CD4-positive, alpha-beta T cell treated with Interleukin-6 at 100 ng/mL for 8 hours (primary cell): ENCODE results near the gene EFCAB11.

Experiments used
- DNase-seq: peaks from one replicate; pipeline ENCODE4 v3.0.0-alpha.2; 2020; ENCODE audit warnings: mixed read lengths, low spot score

Gene EFCAB11

GRCh38 chr14:89957376-89957775, 2.8 kb upstream of the EFCAB11 start:
- DNase-seq = no peak

GRCh38 chr14:89956661-89957009, 2.1 kb upstream of the EFCAB11 start:
- DNase-seq = no peak

- peak; percentile 97 for DNase-seq
Measured at GRCh38 chr14:89955745-89956660, 1.5 kb upstream of the EFCAB11 start, which contains the start of gene TDP1. Gene TDP1 (plus strand): TSS chr14:89955927. CDS start chr14:89963115, 7,188 bp downstream.

- DNase-seq = no peak
Measured at GRCh38 chr14:89955022-89955744, 653 bp upstream of the EFCAB11 start.

- no peak for DNase-seq
Measured at GRCh38 chr14:89953602-89954001, 928 bp downstream of the EFCAB11 start.

GRCh38 chr14:89952576-89952975, 2.0 kb downstream of the EFCAB11 start:
- no peak for DNase-seq

GRCh38 chr14:89947344-89947743, 7.2 kb downstream of the EFCAB11 start:
- DNase-seq = no peak

- DNase-seq = no peak
Measured at GRCh38 chr14:89941830-89942377, 12.6 kb downstream of the EFCAB11 start.

- DNase-seq = no peak
Measured at GRCh38 chr14:89936654-89937185, 17.8 kb downstream of the EFCAB11 start.

- no peak for DNase-seq
Measured at GRCh38 chr14:89933002-89933401, 21.5 kb downstream of the EFCAB11 start.

GRCh38 chr14:89927186-89927865, 27.2 kb downstream of the EFCAB11 start:
- no peak for DNase-seq

- DNase-seq = no peak
Measured at GRCh38 chr14:89926694-89927093, 27.8 kb downstream of the EFCAB11 start.

GRCh38 chr14:89924268-89924667, 30.3 kb downstream of the EFCAB11 start:
- no peak for DNase-seq

GRCh38 chr14:89922031-89922907, 32.3 kb downstream of the EFCAB11 start:
- no peak for DNase-seq

GRCh38 chr14:89921346-89921745, 33.2 kb downstream of the EFCAB11 start:
- DNase-seq = no peak

- DNase-seq = no peak
Measured at GRCh38 chr14:89920056-89920455, 34.5 kb downstream of the EFCAB11 start.

- DNase-seq = no peak
Measured at GRCh38 chr14:89918721-89919120, 35.8 kb downstream of the EFCAB11 start.

GRCh38 chr14:89915114-89915878, 39.2 kb downstream of the EFCAB11 start:
- DNase-seq = peak; percentile 56

GRCh38 chr14:89912667-89913211, 41.8 kb downstream of the EFCAB11 start:
- no peak for DNase-seq

GRCh38 chr14:89912221-89912620, 42.3 kb downstream of the EFCAB11 start:
- DNase-seq = no peak
